HG02588 (cell line): ENCODE data around the gene EXOC8.

Experiments used
- ATAC-seq: cut with Tn5 transposase; IDR thresholded peaks from one replicate; pipeline ENCODE4 v1.9.1; 2021; ENCODE audit warnings: mild to moderate bottlenecking, moderate library complexity; ENCODE audit not compliant: unreplicated experiment

EXOC8 gene

DNA sequence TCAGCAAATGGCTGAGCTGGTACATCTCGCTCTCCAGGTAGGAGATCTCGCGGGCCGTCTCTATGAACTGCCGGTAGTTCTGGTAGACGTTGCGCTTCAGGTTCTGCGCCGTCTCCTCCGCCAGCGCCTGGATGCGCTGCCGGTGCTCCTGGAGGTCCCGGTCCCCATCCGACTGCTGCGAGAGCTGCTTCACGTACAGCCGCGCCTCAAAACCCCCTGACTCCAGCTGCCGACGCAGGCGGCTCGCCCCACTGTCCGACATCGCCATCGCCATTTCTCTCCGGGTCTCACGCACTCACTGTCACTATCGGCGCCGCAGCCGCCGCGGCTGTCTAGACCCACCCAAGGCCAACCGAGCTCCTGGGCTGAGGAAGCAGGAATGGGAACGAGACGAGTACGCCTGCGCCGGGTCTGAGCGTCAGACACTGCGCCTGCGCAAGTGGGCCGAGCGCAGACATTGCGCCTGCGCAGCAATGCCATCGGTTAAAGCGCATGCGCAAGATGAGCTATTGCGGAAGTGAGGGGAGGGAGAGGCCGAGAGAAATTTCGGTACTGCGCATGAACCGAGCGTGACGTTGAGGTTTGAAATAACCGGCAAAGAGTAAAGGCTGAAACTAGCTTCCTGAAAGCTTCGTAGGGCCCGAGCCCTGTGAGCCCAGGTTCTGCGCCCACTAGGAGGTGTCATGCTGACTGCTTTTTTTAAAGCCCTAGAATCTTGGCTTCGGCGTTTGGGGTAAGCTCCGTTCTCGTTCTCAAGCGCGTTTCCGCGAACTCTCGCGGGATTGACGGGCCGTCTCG lies at the start of gene EXOC8:
TSS of gene EXOC8 (minus strand) at position 381 of the 798 bp plus-strand sequence. CDS start at position 274, 107 bp downstream.
- ATAC-seq, result peak; percentile 69

DNA sequence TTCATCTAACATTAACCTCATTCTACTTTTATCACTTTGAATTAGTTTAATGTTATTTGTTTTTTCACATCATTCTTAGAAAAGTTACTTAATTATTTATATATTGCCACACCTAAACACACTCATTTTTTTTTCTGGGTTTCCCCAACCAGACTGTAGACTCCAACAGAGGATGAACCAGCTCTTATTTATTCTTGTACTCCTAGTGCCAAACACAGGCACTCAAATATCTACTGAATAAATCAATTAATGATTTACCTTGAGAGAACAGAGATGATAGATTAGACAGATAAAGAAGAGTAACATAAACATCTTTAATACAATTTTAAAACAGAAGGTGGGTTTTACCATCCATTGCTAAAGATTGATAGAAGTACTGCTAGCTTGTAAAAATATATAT lies 48.8 kb upstream of the EXOC8 start:
- ATAC-seq, result no peak

- no peak for ATAC-seq
Observed at GRCh38 chr1:231385416-231385748, 47.7 kb upstream of the EXOC8 start.

- no peak for ATAC-seq
Observed at GRCh38 chr1:231384696-231385415, 47.2 kb upstream of the EXOC8 start.

- ATAC-seq, result no peak
Observed at GRCh38 chr1:231383159-231383860, 45.7 kb upstream of the EXOC8 start.

DNA sequence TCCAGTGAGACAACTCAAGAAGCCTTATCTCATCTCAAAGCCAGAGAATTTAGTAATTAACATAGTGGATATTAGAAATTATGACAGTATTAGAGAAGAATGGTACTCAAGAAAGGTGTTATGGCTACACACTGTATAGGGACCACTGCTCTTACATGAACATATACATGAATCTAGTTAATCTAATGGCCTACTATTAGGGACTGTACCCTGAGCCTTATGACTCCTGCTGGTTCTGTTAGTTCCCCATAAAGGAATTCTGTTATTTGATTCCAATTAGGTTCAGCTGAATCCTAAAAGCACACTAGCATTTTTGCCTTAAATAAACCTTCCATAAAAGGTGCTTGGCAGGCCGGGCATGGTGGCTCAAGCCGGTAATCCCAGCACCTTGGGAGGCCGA lies 44.8 kb upstream of the EXOC8 start:
- no peak for ATAC-seq

GRCh38 chr1:231381729-231382128 lies 44.1 kb upstream of the EXOC8 start:
- ATAC-seq, result no peak

DNA sequence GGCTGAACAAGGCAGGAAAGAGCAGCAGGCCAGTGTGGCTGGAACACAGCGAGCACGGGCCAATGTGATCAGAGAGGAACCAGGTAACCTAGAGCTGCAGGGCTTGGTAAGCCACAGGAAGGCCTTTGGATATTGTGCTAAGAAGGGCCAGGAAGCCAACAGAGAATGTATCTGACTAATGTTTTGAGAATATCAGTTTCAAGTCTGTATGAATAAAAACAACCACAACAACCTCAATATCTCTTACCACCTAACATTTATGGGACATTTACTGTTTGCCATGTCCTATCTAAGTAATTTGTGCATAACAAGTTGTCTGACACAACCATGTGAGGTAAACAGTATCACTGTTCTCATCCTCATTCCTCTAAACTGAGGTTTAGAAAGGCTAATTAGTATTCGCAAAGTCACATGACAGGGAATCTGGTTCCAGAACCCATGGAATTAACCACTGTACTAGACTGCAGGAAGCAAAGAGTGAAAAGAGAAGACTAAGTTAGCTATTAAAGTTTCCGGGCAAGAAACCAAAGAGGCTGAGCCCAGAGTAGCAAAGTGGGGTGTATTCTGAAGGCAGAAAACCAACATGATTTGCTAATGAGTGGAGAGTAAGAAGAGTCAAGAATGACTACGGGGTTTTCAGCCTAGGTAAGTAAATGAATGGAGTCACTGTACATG lies 39.4 kb upstream of the EXOC8 start:
- peak; percentile 67 for ATAC-seq

DNA sequence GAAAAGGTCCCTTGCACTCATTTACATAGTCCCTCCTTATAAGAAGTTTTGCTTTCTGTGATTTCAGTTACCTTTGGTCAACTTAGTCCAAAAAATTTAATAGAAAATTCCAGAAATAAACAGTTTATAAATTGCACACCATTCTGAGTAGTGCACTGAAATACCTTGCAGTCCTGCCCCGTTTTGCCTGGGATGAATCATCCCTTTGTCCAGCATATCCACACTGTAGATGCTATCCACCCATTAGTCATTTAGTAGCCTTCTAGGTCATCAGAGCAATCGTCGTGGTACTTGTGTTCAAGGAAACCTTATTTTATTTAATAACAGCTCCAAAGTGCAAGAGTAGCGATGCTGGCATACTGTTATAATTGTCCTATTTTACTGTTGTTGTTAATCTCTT lies 38.4 kb upstream of the EXOC8 start:
- ATAC-seq, result no peak

- ATAC-seq, result no peak
Observed at GRCh38 chr1:231374394-231374793, 36.7 kb upstream of the EXOC8 start.

DNA sequence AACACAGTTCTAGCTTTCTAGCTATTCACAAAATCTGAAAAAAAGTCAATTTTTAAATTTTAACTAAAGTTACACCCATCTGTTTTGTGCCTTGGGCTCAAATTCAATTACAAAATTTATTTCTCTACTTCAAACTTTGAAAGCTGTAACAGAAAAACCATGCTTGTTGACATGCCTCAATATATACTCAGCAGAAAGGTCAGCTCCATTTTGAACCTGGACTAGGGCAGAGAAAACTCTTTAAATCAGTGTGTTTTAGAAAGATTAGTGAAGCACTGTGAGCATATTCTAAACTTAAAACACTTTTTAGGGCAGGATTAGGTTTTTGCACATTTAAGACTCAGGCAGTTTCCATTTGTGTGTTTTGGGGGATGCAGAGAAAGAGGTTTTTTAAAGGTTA lies 34.8 kb upstream of the EXOC8 start:
- no peak for ATAC-seq

GRCh38 chr1:231369282-231369681 lies 31.6 kb upstream of the EXOC8 start:
- ATAC-seq, result no peak

GRCh38 chr1:231364192-231364591 lies 26.5 kb upstream of the EXOC8 start:
- no peak for ATAC-seq

DNA sequence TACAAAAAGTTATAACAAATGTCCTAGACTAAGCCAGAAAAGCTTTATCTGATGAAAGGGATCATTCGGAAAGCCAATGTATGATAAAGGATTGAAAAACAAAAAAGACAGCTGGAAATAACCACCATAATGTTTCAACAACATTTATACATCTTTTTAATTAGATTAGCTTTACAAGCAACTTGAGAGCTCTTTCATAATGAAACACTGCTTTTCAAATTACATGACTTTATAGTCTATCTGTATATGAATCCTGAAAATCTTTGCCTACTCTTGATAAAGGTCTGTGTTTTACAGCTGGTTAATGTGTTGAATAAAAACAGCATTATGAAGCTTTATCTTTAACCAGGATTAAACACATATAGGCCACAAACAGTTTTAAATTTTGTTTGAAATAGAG lies 26.0 kb upstream of the EXOC8 start:
- ATAC-seq, result no peak

GRCh38 chr1:231362325-231362724 lies 24.7 kb upstream of the EXOC8 start:
- no peak for ATAC-seq

DNA sequence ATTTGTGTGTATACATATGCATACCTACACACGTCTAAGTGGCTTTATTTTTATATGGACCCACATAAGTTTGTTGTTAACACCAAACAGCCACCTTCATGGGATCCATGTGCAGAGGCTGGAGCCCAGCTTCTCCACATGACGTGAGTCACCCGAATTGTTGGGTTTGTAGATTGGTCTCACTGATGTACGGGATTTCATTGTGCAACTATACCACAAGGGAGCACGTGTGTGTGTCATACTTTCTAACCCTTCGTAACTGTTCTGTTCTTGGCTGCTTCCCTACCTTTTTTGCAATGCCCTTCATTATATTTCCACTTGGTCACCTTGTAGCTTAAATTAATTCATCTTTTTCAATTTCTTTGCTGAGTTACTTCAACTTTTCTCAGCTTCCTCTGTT lies 21.5 kb upstream of the EXOC8 start:
- no peak for ATAC-seq

DNA sequence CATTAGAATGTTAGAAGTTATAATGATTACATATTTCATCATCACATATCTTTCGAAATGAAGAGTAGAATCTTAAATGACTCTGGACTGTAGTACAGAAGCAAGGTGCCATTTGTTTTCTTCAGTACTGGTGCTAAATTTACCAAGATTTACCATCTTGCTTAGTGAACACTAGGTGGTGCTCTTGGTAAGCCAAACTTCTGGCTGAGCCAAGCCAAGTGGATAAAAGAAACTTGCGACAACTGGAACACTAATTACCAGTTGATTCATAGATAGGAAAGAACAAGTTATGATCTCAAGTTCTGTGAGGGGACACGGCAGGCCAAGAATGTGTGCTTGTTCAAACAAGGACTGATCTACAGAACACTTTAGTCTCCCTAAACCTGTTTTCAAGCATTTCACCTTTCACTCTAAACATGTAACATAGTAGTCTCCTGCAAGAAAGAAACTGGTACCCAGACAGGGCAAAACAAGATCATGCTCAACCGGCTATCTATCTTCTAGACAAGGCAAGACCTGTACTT lies 20.2 kb upstream of the EXOC8 start:
- peak; percentile 72 for ATAC-seq

DNA sequence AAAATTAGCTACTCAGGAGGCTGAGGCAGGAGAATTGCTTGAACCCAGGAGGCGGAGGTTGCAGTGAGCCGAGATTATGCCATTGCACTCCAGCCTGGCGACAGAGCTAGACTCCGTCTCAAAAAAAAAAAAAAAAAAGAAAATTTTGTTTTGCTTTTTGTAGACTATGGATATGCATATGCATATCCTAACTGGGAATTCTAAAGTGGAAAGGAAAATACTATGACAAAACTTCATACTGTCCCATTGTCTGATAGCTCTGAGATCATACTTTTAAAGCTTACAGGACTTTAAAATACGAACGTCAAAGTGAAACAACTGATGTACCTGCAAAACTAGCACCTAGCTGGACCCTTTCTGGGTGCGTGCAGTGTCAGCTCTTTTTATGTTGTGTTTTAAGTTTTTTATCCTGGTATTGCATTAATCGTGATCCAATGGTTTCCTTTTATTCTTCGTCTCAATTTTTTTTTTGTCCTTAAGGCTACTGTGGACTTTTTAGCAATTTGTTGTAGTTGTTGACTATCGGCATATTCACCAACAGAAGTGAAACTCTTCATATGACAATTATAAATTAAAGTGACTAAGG lies 19.6 kb upstream of the EXOC8 start:
- ATAC-seq, result peak; percentile 16

DNA sequence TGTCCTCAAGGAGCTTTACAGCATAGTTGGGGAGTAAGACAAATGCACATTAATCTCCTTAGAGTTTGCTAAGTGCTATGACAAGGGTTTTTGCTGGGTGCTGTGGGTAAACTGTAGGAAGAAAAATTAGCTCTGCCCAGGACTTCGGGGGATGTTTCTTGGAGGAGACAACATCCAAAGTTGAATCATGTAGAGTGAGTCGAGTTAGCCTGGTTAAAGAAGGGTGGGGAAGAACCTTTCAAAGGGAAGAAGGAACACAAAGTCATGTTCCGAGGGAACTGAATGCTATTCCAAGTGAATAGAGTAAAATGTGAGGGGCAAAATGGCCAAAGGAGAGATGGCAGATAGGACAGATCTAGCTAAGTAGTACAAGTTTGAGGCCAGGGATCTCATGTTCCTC lies 17.5 kb upstream of the EXOC8 start:
- ATAC-seq, result no peak

DNA sequence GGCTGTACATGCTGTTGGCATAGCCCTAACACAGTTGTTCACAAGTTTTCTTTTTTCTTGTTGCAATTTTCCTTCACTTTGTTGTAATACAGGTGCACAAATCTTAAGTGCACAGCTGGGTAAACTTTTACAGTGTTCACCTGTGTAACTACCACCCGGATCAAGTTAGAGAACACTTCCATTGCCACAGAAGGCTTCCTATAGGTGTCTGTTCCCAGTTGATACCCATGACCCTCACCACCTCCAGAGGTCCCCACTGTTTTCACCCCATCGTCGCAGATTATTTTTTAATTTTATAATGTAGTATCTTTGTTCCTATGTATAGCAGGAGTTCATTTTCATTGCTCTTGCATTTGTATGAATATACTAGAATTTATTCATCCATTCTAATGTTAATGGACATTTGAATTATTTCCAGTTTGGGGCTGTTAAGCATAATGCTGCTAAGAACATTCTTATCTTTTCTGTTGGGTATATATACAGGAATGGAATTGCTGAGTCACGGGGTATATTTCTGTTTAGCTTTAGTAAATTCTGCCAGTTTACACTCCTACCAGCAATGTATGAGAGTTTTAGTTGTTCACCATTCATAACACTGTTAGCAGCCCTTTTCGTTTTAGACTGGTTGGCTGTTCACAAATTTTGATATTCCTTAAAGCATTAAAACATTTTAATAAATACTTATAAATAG lies 16.8 kb upstream of the EXOC8 start:
- no peak for ATAC-seq
